ENCODE results near the gene OR8B2. TPM values are rescaled to one million over a fixed set of nuclear protein-coding genes. Genes with fewer than 3 reads are reported as not detected.
"Not testable (repeated sequence)": the region's sequence is repeated elsewhere in the genome, so short reads cannot be mapped to it uniquely, and the experiment has no call there.

OR8B2 gene
- total and polyA plus RNA-seq, 7 donors = not detected

- no peak overlapping the region for H3K27ac ChIP-seq
- intact Hi-C loops (cut with DNase I) = loop anchor here (1.0 to 5.0 kb wide), 2 partner anchors 167 to 171 kb away; no protein-coding TSS in a partner anchor
- 15 to 17% (median 17%) methylated on average over 5 of the region's 5 CpGs for WGBS, 3 donors
- no peak for ATAC-seq
- H3K27me3 ChIP-seq (ENCODE audit: insufficient read depth in 3 of 3, low read length in 2 of 3) = no peaks in the 10 kb centered on the region
- no peak overlapping the region for H3K4me3 ChIP-seq
- H3K4me1 ChIP-seq = no peaks in the 10 kb centered on the region
- no peaks in the 10 kb centered on the region for H3K9me3 ChIP-seq
- TF ChIP-seq CTCF (IDR thresholded peaks at IDR 0.05) = peak; percentile 61
- DNase-seq = no peak
- no peaks in the 10 kb centered on the region for H3K36me3 ChIP-seq (ENCODE audit: insufficient read depth in 1 of 2, low read depth in 1 of 2)
Observed at GRCh38 chr11:124415356-124415923, 31.1 kb upstream of the OR8B2 start.

- no peak overlapping the region for H3K27ac ChIP-seq
Observed at GRCh38 chr11:124409906-124410305, 25.6 kb upstream of the OR8B2 start.

GRCh38 chr11:124405581-124405980 lies 21.3 kb upstream of the OR8B2 start:
- Histone ChIP-seq H3K4me1 (no peaks in the 10 kb centered on the region), H3K9me3 (no peaks in the 10 kb centered on the region), H3K4me3 (no peak overlapping the region), H3K27ac (no peak overlapping the region), H3K27me3 (ENCODE audit: insufficient read depth in 3 of 3, low read length in 2 of 3) (no peaks in the 10 kb centered on the region), H3K36me3 (ENCODE audit: insufficient read depth in 1 of 2, low read depth in 1 of 2) (no peaks in the 10 kb centered on the region)
- ATAC-seq (no peak), DNase-seq (no peak)
- no peak for TF ChIP-seq CTCF (IDR thresholded peaks at IDR 0.05)
- intact Hi-C loops (cut with DNase I) = no loop called here
- 34 to 62% (median 49%) methylated on average over 2 of the region's 2 CpGs for WGBS, 3 donors

More at GRCh38 chr11:124409906-124410305, 25.6 kb upstream of the OR8B2 start:
- no peaks in the 10 kb centered on the region for H3K9me3 ChIP-seq
- 80 to 86% (median 83%) methylated on average over 7 of the region's 7 CpGs for WGBS, 3 donors
- no peaks in the 10 kb centered on the region for H3K36me3 ChIP-seq (ENCODE audit: insufficient read depth in 1 of 2, low read depth in 1 of 2)
- H3K4me1 ChIP-seq = no peaks in the 10 kb centered on the region
- no peak overlapping the region for H3K4me3 ChIP-seq
- H3K27me3 ChIP-seq (ENCODE audit: insufficient read depth in 3 of 3, low read length in 2 of 3) = no peaks in the 10 kb centered on the region
- DNase-seq = no peak
- TF ChIP-seq CTCF (IDR thresholded peaks at IDR 0.05) = no peak
- no peak for ATAC-seq
- intact Hi-C loops (cut with DNase I) = no loop called here

- H3K4me3 ChIP-seq; intact Hi-C loops (cut with DNase I); H3K27ac ChIP-seq; H3K9me3 ChIP-seq; H3K36me3 ChIP-seq (ENCODE audit: insufficient read depth in 1 of 2, low read depth in 1 of 2); ATAC-seq; H3K27me3 ChIP-seq (ENCODE audit: insufficient read depth in 3 of 3, low read length in 2 of 3); H3K4me1 ChIP-seq; DNase-seq: not testable (repeated sequence)
- 94 to 100% (median 96%) methylated on average over 8 to 21 of the region's 27 CpGs for WGBS, 3 donors
Observed at GRCh38 chr11:124403186-124403585, 18.9 kb upstream of the OR8B2 start.

- Histone ChIP-seq H3K4me1 (no peaks in the 10 kb centered on the region), H3K36me3 (ENCODE audit: insufficient read depth in 1 of 2, low read depth in 1 of 2) (no peaks in the 10 kb centered on the region), H3K4me3 (no peak overlapping the region), H3K27ac (no peak overlapping the region), H3K27me3 (ENCODE audit: insufficient read depth in 3 of 3, low read length in 2 of 3) (no peaks in the 10 kb centered on the region), H3K9me3 (no peaks in the 10 kb centered on the region)
- WGBS, 3 donors = 39 to 46% (median 39%) methylated on average over 8 of the region's 8 CpGs
- intact Hi-C loops (cut with DNase I) = no loop called here
- peak; percentile 46 for TF ChIP-seq CTCF (IDR thresholded peaks at IDR 0.05)
- DNase-seq (peak in 1 of 2 donors; percentile 18), ATAC-seq (peak in 1 of 4 donors; percentile 56)
Observed at GRCh38 chr11:124402326-124402922, 18.1 kb upstream of the OR8B2 start.
